RPMI8226 (cell line): Measurements from ENCODE around the gene ATXN10.
"Not testable (repeated sequence)": the region's sequence is repeated elsewhere in the genome, so short reads cannot be mapped to it uniquely, and the experiment has no call there.

Experiments
- DNase-seq: peaks from one replicate; pipeline ENCODE4 v3.0.0-alpha.2; 2015

Gene ATXN10

GRCh38 chr22:45793161-45793560, 121.5 kb downstream of the ATXN10 start:
- DNase-seq: no peak

DNA sequence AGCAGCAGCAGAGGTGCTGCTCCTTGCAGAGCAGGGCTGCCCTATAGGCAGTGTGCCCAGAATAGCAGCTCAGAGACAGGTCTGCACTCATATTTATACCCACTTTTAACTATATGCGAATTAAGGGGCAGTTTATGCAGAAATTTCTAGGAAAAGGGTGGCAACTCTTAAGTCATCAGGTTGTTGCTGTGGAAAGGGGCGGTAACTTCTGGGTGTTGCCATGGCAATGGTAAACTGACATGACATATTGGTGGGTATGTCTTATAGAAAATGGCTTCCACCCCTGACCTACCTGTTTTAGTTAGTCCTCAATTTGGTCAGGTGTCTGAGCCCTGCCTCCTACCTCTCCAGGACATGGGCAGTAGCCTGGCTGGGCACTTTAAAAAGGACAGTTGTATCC, 122.3 kb downstream of the ATXN10 start:
- DNase-seq: no peak

GRCh38 chr22:45796009-45796408, 124.4 kb downstream of the ATXN10 start:
- DNase-seq: not testable (repeated sequence)

- DNase-seq: no peak
Observed at GRCh38 chr22:45799291-45799690, 127.7 kb downstream of the ATXN10 start.

- no peak for DNase-seq
Observed at GRCh38 chr22:45802054-45802453, 130.4 kb downstream of the ATXN10 start.

DNA sequence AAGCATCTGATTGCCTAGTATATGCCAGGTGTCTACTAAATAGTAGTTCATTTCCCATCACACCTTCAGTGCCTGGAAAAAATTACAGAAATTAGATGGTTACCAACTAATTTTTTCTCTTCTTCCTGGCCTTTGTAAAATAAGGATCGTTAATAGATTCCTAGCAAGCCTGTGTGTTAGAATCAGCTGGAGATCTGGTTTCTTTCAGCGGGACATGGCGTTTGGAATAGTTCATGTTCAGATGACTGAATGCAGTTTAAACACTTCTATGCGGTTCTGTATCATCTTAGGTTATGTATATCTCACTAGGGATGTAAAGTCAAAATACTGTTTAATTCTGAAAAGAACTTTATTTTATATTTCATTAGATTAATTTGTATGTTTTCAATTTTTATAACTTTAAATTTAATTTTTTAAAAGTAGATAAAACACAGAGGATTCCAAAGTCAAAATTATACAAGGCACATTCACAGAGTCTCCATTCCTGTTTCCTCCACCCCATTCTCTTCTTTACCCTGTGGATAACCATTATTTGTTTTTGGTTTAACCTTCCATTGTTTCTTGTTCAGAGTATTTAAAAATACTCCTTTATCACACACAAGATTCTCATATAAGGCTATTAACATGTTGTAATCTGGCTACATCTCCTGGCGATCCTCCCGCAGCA, 132.8 kb downstream of the ATXN10 start:
- DNase-seq: no peak

GRCh38 chr22:45804986-45805325, 133.3 kb downstream of the ATXN10 start:
- no peak for DNase-seq

- no peak for DNase-seq
Observed at GRCh38 chr22:45805413-45805812, 133.8 kb downstream of the ATXN10 start.

- DNase-seq: no peak
Observed at GRCh38 chr22:45807156-45807915, 135.7 kb downstream of the ATXN10 start.

DNA sequence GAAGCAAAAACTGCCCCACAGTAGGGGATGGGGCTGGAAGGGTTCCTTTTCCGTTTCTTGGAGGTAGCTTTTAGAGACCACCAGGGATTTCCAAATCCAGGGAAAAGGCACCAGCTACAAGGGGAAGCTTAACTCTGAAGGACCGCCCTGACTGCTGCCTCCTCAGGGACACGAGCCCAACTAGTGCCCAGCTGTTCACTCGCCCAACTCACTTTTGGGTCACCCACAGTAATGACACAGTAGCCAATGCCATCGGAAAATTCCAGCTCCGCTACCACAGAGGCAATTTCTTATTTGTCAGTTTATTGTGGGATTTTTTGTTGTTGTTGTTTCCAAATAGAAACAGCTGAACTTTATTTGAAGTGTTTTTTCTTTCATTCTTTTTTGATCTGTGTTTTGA, 141.3 kb downstream of the ATXN10 start:
- no peak for DNase-seq

GRCh38 chr22:45814198-45814597, 142.6 kb downstream of the ATXN10 start:
- DNase-seq: no peak

DNA sequence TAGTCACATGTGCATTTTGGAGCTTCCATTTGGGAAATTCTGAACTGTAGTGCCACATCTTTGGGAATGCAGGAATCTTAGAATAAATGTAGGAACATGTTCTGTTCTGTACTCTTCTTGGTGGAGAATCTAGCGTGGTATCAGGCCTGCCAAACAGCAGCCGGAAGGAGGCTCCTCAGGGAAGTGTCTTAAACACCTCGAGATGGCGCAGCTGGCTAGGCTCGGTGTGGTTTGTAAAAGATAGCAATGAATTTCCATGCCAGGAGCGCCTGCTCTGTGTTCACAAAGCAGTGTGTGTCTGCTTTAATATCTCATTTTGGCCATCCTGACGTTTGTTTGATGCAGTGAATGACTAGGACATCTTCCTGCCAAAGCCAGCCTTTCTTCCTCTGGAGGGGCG, 145.1 kb downstream of the ATXN10 start:
- no peak for DNase-seq

DNA sequence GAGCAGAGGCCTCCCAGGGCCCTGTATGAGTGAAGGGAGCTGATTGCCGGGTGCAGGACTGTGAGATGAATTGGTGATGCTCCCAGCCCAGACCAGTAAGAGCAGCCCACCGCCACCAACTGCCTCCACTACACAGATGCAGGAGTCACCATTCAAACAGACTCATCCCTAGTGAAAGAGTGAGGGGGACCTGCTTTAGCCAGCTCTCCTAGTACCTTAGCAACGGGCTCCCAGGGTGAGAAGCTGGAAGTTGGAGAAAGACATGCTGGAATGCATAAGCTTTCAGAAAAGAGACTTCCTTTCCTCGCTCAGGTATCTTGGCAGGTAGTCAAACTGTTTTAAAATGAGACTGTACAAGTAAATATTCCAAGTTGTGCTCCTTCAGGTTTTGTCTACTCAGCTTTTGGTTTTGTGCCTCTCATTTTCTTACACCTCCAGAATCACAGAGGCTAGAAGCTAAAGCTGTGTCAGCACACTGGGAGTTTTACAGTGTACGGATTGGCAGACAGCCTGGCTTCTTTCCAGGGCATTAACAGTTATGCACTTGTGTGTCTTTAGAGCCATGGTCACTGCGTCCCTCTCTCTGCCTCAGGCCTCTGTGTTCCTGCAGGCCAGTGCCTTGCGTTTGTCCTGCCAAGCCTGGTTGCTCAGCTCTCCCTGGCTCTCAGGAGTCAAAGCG, 146.2 kb downstream of the ATXN10 start:
- peak; percentile 98 for DNase-seq

DNA sequence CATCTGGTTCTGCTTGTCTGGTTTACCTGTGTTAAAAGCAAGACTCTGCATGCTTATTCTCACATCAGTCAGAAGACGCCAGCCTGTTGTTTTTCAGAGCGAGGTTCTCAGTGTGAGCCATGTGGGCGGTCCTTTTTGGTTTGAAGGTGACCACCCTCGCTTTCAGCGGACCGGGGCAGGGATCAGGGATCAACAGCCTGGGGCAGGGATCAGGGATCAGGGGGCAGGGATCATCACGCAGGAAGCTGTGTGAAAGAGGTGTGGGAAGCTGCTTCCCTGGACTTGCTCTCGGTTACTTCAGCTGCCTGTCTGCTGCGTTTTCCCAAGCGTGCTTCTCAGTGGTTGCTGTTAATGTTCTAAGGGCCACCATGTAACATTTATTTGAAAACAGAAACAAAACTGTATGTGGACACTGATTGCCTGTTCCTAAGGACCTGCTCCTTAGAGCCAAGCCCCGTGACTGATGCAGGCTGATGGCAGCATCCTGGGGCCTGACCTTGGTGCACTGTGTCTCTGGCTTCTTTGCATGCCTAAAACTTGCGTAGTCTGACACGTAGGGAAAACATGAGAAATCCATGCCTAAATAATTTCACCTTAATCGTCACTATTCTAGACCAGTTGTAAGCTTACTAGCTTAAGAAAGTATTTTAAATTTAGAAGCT, 146.9 kb downstream of the ATXN10 start:
- DNase-seq: no peak

DNA sequence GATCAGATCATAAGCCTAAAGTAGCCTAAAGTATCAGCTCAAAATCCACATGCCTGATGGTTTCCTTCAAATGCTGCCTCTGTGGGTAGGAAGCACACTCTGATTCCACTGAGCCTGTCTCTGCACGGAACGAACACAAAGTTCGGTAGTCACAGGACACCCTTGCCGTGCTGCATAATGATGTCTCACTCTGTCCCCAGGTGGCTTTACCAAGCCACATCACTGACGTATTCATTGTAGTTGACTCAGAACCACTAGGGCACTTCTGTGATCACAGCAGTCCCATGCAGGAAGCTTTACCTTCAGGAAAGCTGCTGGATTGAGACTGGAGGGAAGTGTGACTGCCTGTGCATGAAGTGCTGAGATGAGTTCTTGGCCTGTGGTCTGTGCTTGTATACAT, 147.7 kb downstream of the ATXN10 start:
- no peak for DNase-seq

DNA sequence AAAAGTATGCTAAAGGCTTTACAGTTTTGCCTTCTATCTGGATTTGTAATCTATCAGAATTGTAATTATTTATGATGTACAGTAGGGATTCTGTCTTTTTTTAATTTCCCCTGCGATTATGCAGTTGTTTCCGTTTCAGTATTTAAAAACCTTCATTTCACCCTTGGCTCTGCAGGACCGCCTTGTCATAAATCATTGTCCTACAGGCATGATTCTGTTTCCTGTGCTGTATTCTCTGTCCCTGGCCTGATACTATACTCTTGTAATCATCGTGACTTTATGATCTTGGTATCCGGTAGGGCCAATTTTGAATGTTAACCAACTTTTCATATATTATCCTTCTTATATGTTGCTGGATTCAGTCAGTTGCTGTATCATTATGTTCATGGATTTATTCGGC, 151.7 kb downstream of the ATXN10 start:
- DNase-seq: no peak

DNA sequence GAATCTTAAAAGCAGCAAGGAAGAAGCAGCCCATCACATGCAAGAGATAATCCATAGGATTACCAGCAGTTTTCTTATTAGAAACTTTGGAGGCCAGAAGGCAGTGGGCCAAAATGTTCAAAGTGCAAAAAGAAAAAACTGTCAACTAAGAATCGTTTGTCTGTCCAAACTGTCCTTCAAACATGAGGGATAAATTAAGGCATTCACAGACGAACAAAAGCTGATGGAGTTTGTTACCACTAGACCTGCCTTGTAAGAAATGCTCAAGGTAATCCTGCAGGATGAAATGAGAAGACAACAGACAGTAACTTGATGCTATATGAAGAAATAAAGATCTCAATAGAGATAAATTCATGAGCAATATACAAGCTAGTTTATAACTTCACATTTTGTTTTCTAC, 154.9 kb downstream of the ATXN10 start:
- no peak for DNase-seq

DNA sequence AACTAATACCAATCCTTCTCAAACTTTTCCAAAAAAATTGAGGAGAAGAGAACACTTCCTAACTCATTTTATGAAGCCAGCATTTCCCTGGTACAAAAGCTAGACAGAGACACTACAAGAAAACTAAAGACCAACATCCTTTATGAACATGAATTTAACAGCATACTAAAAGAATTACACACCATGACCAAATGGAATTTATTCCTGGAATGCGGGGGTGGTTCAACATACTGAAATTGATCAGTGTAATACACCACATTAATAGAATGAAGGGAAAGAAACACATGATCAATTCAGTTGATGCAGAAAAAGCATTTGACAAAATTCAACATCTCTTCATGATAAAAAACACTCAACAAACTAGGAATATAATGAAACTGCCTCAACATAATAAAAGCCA, 157.2 kb downstream of the ATXN10 start:
- no peak for DNase-seq

DNA sequence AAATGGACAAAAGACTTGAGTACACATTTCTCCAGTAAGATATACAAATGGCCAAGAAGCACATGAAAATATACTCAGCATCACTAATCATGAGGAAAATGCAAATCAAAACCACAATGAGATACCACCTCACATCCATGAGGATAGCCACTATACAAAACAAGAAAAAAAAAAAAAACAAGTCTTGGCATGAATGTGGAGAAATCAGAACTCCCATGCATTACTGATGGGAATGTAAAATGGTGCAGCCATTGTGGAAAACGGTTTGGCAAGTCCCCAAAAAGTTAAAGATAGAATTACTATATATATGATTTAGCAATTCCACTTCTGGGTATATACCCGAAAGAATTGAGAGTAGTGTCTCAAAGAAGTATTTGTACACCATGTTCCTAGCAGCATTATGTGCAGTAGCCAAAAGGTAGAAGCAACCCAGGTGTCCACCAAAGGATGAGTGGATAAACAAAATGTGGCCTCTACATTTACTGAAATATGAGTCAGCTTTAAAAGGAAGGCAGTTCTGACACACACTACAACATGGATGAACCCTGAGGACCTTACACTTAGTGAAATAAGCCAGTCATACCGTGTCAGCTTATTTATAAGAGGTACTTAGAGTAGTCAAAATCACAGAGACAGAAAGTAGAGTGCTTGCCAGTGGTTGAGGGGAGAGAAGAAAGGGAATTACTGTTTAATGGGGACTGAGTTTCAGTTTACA, 159.1 kb downstream of the ATXN10 start:
- DNase-seq: peak; percentile 19

DNA sequence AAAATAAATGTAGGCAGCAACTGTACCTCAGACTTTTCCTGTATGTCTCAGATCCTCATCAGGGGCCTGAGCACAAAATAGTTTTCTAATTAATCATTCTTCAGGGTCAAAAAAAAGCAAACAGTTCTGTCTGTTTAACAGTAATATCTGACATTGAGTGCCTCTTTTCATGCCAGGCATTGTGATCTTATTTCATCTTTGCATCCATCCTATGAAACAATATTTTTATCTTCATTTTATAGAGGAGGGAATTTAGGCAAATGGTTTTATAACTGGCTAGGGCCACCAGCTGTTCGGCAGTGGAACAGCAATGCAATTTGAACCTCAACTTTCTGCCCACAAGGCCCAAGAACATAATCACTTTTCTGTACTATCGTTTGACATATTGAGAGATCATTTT, 159.8 kb downstream of the ATXN10 start:
- DNase-seq: peak; percentile 20

DNA sequence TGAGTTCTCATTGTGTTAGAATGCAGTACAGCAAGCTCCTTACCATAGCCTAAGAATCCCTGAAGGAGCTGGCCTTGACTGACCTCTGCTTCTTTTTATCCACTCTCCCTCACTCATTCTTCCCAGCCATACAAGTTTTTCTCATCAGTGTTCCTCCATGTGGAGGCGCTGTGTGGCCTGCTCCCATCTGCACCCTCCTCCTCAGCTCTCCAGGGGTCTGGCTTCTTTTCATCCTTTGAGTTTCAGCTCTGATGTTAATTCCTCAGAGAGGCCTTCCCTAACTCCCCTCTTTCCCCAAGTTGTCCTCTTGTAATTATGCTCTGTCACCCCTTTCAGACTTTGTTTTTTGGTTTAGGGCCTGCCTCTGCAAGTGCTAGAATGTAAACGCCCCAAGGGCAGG, 160.5 kb downstream of the ATXN10 start:
- no peak for DNase-seq

DNA sequence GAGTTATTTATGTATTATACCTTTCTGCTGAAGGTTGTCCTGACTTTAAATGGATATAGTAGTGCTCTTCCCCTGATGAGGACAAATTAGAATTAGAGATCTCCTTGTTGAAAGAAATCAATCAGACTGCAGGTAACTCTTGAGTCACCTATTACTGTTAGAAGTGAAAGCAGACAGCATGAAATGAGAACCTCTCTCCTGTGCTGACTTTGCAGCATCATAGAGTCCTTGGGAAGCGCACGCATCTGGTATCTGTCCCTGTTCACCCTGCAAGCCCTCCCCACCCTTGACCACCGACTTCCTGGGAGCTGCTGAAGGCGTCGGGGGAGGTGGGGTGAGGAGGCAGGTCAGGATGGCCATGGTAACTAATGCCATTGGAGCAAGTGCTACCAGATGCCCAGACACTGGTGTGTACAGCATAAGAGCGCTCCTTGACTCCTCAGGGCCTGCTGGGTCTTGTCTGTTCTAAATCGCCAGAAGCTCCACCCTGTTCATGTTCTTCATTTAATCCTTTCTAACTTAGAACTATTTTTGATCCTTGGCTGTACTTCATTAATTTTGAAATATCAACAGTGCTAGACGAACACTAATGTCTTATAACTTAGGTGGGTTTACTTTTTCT, 161.4 kb downstream of the ATXN10 start:
- no peak for DNase-seq

DNA sequence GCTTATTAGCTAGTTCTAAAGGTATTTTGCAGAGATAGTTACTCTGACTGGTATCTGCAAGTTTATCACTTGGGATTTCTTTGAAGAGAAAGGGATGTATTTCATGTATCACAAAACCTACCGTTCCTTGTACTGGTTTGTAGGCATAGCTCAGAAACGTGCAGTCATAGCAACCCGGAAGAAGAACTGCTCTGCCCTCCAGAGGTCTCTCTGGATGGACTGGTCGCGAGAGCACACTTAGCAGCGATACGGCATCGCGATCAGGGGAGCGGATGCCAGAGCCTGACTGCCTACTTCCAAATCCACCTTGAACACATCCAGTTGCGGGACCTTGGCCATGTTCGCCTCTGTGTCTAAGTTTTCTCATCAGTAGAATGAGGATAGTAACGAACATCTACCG, 162.0 kb downstream of the ATXN10 start:
- DNase-seq: no peak
